Measurements from ENCODE around the gene LRP2.

DNA sequence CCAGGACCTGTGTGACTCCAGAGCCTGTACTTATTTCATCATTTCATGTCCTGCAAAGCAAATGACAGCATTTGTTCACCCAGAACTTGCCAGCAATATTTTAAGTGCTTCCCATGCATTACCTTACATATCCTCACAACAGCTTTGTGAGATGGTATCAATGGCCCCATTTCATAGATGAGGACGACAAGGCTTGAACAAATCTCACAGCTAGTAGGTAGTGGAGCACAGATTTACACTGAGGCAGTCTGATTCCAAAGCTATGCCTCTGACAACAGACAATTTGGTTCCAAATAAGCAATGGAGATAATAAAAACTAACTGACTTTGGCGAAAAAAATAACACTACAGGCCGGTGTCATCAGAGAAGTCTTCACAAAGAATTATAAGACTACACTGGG lies 33.5 kb downstream of the LRP2 start:
- no peak for TF ChIP-seq FOXM1 (IDR thresholded peaks at IDR 0.05; ENCODE audit: low read depth, low read length)
- TF ChIP-seq CTCF (IDR thresholded peaks at IDR 0.05 in 2 of 3, conservative IDR thresholded peaks at IDR 0.05 in 1 of 3; ENCODE audit: control insufficient read depth in 2 of 3, extremely low read depth in 1 of 3, insufficient read depth in 1 of 3, low read depth in 3 of 3, low read length in 3 of 3): no peak
- no peak for TF ChIP-seq CREM (IDR thresholded peaks at IDR 0.05; ENCODE audit: low read depth)
- no peak for TF ChIP-seq ZNF24 (IDR thresholded peaks at IDR 0.05)
- no peak for TF ChIP-seq SUZ12 (IDR thresholded peaks at IDR 0.05; ENCODE audit: unreplicated experiment)
- no peak for TF ChIP-seq ASH2L (IDR thresholded peaks at IDR 0.05; ENCODE audit: borderline replicate concordance, low read depth)
- TF ChIP-seq EZH2 (IDR thresholded peaks at IDR 0.05; ENCODE audit: borderline replicate concordance, control insufficient read depth, low read depth, low read length): no peak
- TF ChIP-seq YY1 (IDR thresholded peaks at IDR 0.05; ENCODE audit: low read depth, low read length): no peak
- TF ChIP-seq POLR2AphosphoS5 (IDR thresholded peaks at IDR 0.05; ENCODE audit: low read length): no peak
- no peak for TF ChIP-seq NFXL1 (IDR thresholded peaks at IDR 0.05; ENCODE audit: borderline replicate concordance)

Data from GM12878 (cell line).